Activated naive CD4-positive, alpha-beta T cell treated with anti-CD3 and anti-CD28 coated beads, Interleukin-2, amount 50 U/mL, for 72 hours (primary cell): ENCODE data around the gene PDYN. TPM values are rescaled to one million over a fixed set of nuclear protein-coding genes. Genes with fewer than 3 reads are reported as not detected.
"Not testable (repeated sequence)": the region's sequence is repeated elsewhere in the genome, so short reads cannot be mapped to it uniquely, and the experiment has no call there.

Experiments used
- ATAC-seq, 2 donors: fragments of 150-1000 bp; cut with Tn5 transposase; 2 replicates each; pipeline ENCODE4 v1.10.0; 2021; ENCODE audit warnings: mild to moderate bottlenecking in 2 of 2, moderate library complexity in 2 of 2
- DNase-seq, 2 donors: peaks; one replicate each; pipeline ENCODE4 v3.0.0; 2021 to 2022; ENCODE audit warnings: low spot score in 2 of 2
- H3K27ac Mint-ChIP-seq, 2 donors: one replicate each; pipeline ENCODE4 v1.8.0; 2022; ENCODE audit warnings: mild to moderate bottlenecking in 2 of 2, mixed read lengths in 2 of 2
- H3K36me3 Mint-ChIP-seq, 2 donors: one replicate each; pipeline ENCODE4 v1.8.0; 2022; ENCODE audit warnings: mixed read lengths in 2 of 2
- H3K9me3 Mint-ChIP-seq, 2 donors: one replicate each; pipeline ENCODE4 v1.8.0; 2022; ENCODE audit warnings: mixed read lengths in 2 of 2
- total RNA-seq, 2 donors: library from RNA; stranded (reverse); gene quantifications; one replicate each; pipeline ENCODE4 v1.2.3, GENCODE V29; 2022

PDYN gene
- total RNA-seq, result not detected

- no peaks in the 10 kb centered on the region for H3K9me3 Mint-ChIP-seq
- no peaks in the 10 kb centered on the region for H3K36me3 Mint-ChIP-seq
- DNase-seq (no peak), ATAC-seq (no peak)
- H3K27ac Mint-ChIP-seq, result no peak within 1 kb of the TSS
Measured at GRCh38 chr20:1993986-1994385, at the start of gene PDYN. Gene PDYN, minus strand, starts transcription at chr20:1994058. Its CDS starts 10,974 bp downstream, at chr20:1983084.

- ATAC-seq, result no peak
- no peaks in the 10 kb centered on the region for H3K9me3 Mint-ChIP-seq
- H3K36me3 Mint-ChIP-seq, result no peaks in the 10 kb centered on the region
- H3K27ac Mint-ChIP-seq, result no peak overlapping the region
- no peak for DNase-seq
Measured at GRCh38 chr20:2042400-2042799, 48.5 kb upstream of the PDYN start.

- DNase-seq (no peak), ATAC-seq (no peak)
- no peaks in the 10 kb centered on the region for H3K36me3 Mint-ChIP-seq
- no peak overlapping the region for H3K27ac Mint-ChIP-seq
- H3K9me3 Mint-ChIP-seq, result no peaks in the 10 kb centered on the region
Measured at GRCh38 chr20:2038161-2038560, 44.3 kb upstream of the PDYN start.

- DNase-seq, result no peak
- H3K27ac Mint-ChIP-seq, result no peak overlapping the region
- H3K9me3 Mint-ChIP-seq, result no peaks in the 10 kb centered on the region
- no peak for ATAC-seq
- H3K36me3 Mint-ChIP-seq, result no peaks in the 10 kb centered on the region
Measured at GRCh38 chr20:2037296-2037914, 43.5 kb upstream of the PDYN start.

- H3K27ac Mint-ChIP-seq, DNase-seq, H3K36me3 Mint-ChIP-seq, ATAC-seq, H3K9me3 Mint-ChIP-seq: not testable (repeated sequence)
Measured at GRCh38 chr20:2036357-2036756, 42.5 kb upstream of the PDYN start.

- ATAC-seq (no peak), DNase-seq (no peak)
- Mint-ChIP-seq H3K27ac (no peak overlapping the region), H3K36me3 (no peaks in the 10 kb centered on the region), H3K9me3 (peaks cover 0 to 5% of the 10 kb centered on the region in 2 donors)
Measured at GRCh38 chr20:2032168-2032567, 38.3 kb upstream of the PDYN start.

GRCh38 chr20:2026514-2026913 lies 32.7 kb upstream of the PDYN start:
- H3K9me3 Mint-ChIP-seq, result peaks cover 0 to 5% of the 10 kb centered on the region in 2 donors
- H3K36me3 Mint-ChIP-seq, result peaks cover 0 to 6% of the 10 kb centered on the region in 2 donors
- ATAC-seq (no peak), DNase-seq (no peak)
- H3K27ac Mint-ChIP-seq, result no peak overlapping the region

GRCh38 chr20:2026004-2026403 lies 32.1 kb upstream of the PDYN start:
- Mint-ChIP-seq H3K27ac (no peak overlapping the region), H3K36me3 (peaks cover 0 to 6% of the 10 kb centered on the region in 2 donors), H3K9me3 (peaks cover 0 to 5% of the 10 kb centered on the region in 2 donors)
- ATAC-seq, result no peak
- no peak for DNase-seq

- Mint-ChIP-seq H3K9me3 (peaks cover 0 to 4% of the 10 kb centered on the region in 2 donors), H3K27ac (no peak overlapping the region), H3K36me3 (peaks cover 0 to 6% of the 10 kb centered on the region in 2 donors)
- no peak for DNase-seq
- ATAC-seq, result no peak
Measured at GRCh38 chr20:2023151-2023550, 29.3 kb upstream of the PDYN start.

GRCh38 chr20:2022163-2022562 lies 28.3 kb upstream of the PDYN start:
- DNase-seq, result no peak
- H3K36me3 Mint-ChIP-seq, result peaks cover 0 to 6% of the 10 kb centered on the region in 2 donors
- H3K27ac Mint-ChIP-seq, result no peak overlapping the region
- no peak for ATAC-seq
- H3K9me3 Mint-ChIP-seq, result no peaks in the 10 kb centered on the region

GRCh38 chr20:2010533-2010932 lies 16.7 kb upstream of the PDYN start:
- no peaks in the 10 kb centered on the region for H3K36me3 Mint-ChIP-seq
- no peak for DNase-seq
- no peak for ATAC-seq
- H3K9me3 Mint-ChIP-seq, result no peaks in the 10 kb centered on the region
- no peak overlapping the region for H3K27ac Mint-ChIP-seq

GRCh38 chr20:2006452-2007361 lies 12.8 kb upstream of the PDYN start:
- Mint-ChIP-seq H3K9me3 (no peaks in the 10 kb centered on the region), H3K27ac (no peak overlapping the region), H3K36me3 (no peaks in the 10 kb centered on the region)
- ATAC-seq (no peak), DNase-seq (peak in 1 of 2 donors; percentile 43)

GRCh38 chr20:2005831-2006426 lies 12.1 kb upstream of the PDYN start:
- Mint-ChIP-seq H3K36me3 (no peaks in the 10 kb centered on the region), H3K9me3 (no peaks in the 10 kb centered on the region), H3K27ac (no peak overlapping the region)
- DNase-seq (peak in 1 of 2 donors; percentile 76), ATAC-seq (peak in 1 of 2 donors; percentile 28)

GRCh38 chr20:2005359-2005758 lies 11.5 kb upstream of the PDYN start:
- H3K36me3 Mint-ChIP-seq, result no peaks in the 10 kb centered on the region
- H3K27ac Mint-ChIP-seq, result no peak overlapping the region
- DNase-seq (no peak), ATAC-seq (peak; percentile 83 to 95)
- H3K9me3 Mint-ChIP-seq, result no peaks in the 10 kb centered on the region

- ATAC-seq (no peak), DNase-seq (no peak)
- Mint-ChIP-seq H3K27ac (no peak overlapping the region), H3K9me3 (no peaks in the 10 kb centered on the region), H3K36me3 (no peaks in the 10 kb centered on the region)
Measured at GRCh38 chr20:2004171-2004570, 10.3 kb upstream of the PDYN start.

- DNase-seq (no peak), ATAC-seq (no peak)
- no peaks in the 10 kb centered on the region for H3K36me3 Mint-ChIP-seq
- no peak overlapping the region for H3K27ac Mint-ChIP-seq
- no peaks in the 10 kb centered on the region for H3K9me3 Mint-ChIP-seq
Measured at GRCh38 chr20:2002365-2002764, 8.5 kb upstream of the PDYN start.

GRCh38 chr20:2001119-2001518 lies 7.3 kb upstream of the PDYN start:
- H3K27ac Mint-ChIP-seq, result no peak overlapping the region

More at GRCh38 chr20:2001119-2001518, 7.3 kb upstream of the PDYN start:
- ATAC-seq (no peak), DNase-seq (no peak)
- Mint-ChIP-seq H3K9me3 (no peaks in the 10 kb centered on the region), H3K36me3 (no peaks in the 10 kb centered on the region)
